ENCODE results near the gene CPNE5. TPM values are rescaled to one million over a fixed set of nuclear protein-coding genes. Genes with fewer than 3 reads are reported as not detected.

Gene CPNE5
- total RNA-seq, 2 experiments from 2014 or later = 0.69 to 1.2 TPM

DNA sequence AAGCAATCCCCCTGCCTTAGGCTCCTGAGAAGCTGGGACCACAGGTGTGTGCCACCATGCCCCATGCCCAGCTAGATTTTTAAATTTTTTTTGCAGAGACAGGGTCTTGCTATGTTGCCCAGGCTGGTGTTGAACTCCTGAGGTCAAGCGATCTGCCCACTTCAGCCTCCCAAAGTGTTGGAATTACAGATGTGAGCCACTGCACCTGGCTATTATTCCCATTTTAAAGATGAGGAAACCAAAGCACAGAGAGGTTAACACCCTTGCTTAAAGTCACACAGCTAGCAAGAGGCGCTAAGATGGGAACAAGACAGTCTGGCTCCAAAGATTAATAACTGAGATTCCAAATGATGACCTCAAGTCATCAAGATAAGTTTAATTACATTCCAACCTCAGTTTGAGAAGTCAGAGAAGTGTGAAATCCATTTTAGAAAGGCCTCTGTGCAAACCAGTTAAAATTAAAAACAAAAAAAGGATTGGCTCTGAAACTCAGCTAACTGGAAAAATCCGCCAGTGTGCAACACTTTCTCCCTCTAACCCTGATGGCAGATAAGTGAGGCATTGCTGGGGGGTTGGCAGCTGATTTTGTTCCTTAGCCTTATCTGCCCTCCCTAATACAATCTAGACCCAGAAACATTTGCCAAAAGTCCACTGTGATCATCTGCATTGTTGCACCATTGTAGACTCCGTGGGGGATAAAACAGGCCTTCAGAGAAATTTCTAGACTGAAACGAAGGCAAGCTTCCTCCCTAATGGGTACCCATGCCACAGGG lies 55.5 kb downstream of the CPNE5 start:
- TF ChIP-seq, protein P1, sequence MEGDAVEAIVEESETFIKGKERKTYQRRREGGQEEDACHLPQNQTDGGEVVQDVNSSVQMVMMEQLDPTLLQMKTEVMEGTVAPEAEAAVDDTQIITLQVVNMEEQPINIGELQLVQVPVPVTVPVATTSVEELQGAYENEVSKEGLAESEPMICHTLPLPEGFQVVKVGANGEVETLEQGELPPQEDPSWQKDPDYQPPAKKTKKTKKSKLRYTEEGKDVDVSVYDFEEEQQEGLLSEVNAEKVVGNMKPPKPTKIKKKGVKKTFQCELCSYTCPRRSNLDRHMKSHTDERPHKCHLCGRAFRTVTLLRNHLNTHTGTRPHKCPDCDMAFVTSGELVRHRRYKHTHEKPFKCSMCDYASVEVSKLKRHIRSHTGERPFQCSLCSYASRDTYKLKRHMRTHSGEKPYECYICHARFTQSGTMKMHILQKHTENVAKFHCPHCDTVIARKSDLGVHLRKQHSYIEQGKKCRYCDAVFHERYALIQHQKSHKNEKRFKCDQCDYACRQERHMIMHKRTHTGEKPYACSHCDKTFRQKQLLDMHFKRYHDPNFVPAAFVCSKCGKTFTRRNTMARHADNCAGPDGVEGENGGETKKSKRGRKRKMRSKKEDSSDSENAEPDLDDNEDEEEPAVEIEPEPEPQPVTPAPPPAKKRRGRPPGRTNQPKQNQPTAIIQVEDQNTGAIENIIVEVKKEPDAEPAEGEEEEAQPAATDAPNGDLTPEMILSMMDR (IDR thresholded peaks at IDR 0.05) = no peak

DNA sequence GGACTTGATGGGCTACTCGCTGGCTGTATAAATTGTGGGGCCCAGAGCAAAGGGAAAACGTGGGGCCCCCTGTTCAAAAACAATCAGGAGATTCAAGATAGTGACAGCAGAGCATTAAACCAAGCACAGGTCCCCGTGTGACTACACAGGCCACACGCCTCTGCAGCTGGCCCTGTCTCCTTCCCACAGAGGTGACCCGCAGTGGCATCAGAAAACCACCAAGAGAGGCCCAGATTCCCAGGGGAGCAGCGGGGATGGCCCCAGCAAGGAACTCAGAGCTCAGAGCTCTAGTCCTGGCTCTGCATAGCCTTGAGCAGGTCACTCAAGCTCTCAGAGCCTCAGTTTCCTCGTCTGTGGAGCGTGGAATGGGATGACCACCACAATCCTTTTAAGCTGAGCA lies 57.6 kb downstream of the CPNE5 start:
- no peaks in the 10 kb centered on the region for H3K9me3 Mint-ChIP-seq
- peaks cover 2% of the 10 kb centered on the region for H3K4me1 Mint-ChIP-seq (ENCODE audit: low read depth)
- TF ChIP-seq, protein P1 (IDR thresholded peaks at IDR 0.05) = no peak
- H3K27me3 Mint-ChIP-seq = peaks cover 1% of the 10 kb centered on the region
- intact Hi-C loops (cut with micrococcal nuclease) = no loop called here
- no peak for DNase-seq
- ChIA-PET CTCF (interaction anchor here (1.0 to 17.2 kb wide), 17 partner anchors 10 to 455 kb away, joined by 3 to 477 read pairs (median 7); partner anchors contain the start of genes CDKN1A and PPIL1), POLR2A (interaction anchor here (1.1 to 1.9 kb wide), 5 partner anchors 7 to 173 kb away, joined by 4 to 6 read pairs (median 4); no protein-coding TSS in a partner anchor)
- H3K27ac Mint-ChIP-seq = no peak overlapping the region
- H3K36me3 Mint-ChIP-seq (ENCODE audit: low read depth) = no peaks in the 10 kb centered on the region
- H3K4me3 Mint-ChIP-seq = no peak overlapping the region
- ATAC-seq = no peak

More for the DNA sequence above, 55.5 kb downstream of the CPNE5 start:
- no peak overlapping the region for H3K27ac Mint-ChIP-seq
- H3K4me3 Mint-ChIP-seq = no peak overlapping the region
- peaks cover 1% of the 10 kb centered on the region for H3K27me3 Mint-ChIP-seq
- intact Hi-C loops (cut with micrococcal nuclease) = no loop called here
- POLR2A ChIA-PET = interaction anchor here (0.5 to 1.9 kb wide), 4 partner anchors 10 to 105 kb away, joined by 3 to 4 read pairs (median 4); partner anchors contain the start of gene CDKN1A
- no peaks in the 10 kb centered on the region for H3K9me3 Mint-ChIP-seq
- CTCF ChIA-PET = interaction anchor here (0.6 to 17.2 kb wide), 23 partner anchors 8 to 425 kb away, joined by 3 to 477 read pairs (median 5); partner anchors contain the start of gene PPIL1
- H3K4me1 Mint-ChIP-seq (ENCODE audit: low read depth) = peaks cover 5% of the 10 kb centered on the region
- no peak for DNase-seq
- no peak for ATAC-seq
- no peaks in the 10 kb centered on the region for H3K36me3 Mint-ChIP-seq (ENCODE audit: low read depth)

DNA sequence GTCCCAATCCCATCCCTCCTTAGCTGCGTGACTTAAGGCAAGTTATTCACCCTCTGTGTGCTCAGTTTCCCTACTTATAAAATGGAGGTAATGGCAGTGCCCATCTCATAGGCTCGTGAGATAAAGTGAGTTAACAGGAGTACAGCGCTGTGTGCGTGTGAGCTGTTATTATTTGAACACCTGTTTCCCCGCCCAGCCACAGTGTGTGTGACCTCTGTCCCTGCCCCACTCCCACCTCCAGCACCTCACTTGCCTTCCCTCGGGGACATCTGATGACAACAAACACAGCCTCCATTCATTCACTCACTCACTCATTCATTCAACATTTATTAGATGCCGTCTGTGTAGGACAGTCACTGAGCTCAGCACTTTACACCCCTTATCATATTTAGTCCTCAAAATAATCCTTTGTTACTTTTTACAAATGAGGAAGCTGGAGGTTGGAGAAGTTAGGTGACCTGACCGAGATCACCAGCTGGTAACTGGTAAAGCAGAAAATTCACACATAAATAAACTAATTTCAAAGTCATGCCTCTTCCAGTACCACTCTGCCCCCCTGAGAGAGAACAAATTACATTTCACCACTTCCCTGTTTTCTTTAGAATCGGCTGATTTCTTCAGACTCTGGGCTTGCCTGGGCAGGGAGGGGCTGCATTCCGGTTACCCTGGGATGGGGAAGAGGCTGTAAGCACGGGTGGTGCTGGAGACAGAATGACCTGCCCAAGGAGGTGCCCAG lies 58.6 kb downstream of the CPNE5 start:
- no peaks in the 10 kb centered on the region for H3K36me3 Mint-ChIP-seq (ENCODE audit: low read depth)
- TF ChIP-seq, protein P1 (IDR thresholded peaks at IDR 0.05) = no peak
- POLR2A ChIA-PET = no interaction called here
- ATAC-seq (no peak), DNase-seq (no peak)
- intact Hi-C loops (cut with micrococcal nuclease) = no loop called here
- no peak overlapping the region for H3K27ac Mint-ChIP-seq
- CTCF ChIA-PET = interaction anchor here (0.6 to 17.2 kb wide), 7 partner anchors 15 to 507 kb away, joined by 3 to 477 read pairs (median 3); no protein-coding TSS in a partner anchor
- H3K9me3 Mint-ChIP-seq = no peaks in the 10 kb centered on the region
- peaks cover 1% of the 10 kb centered on the region for H3K27me3 Mint-ChIP-seq
- peaks cover 2% of the 10 kb centered on the region for H3K4me1 Mint-ChIP-seq (ENCODE audit: low read depth)
- H3K4me3 Mint-ChIP-seq = no peak overlapping the region

GRCh38 chr6:36779227-36779626 lies 60.0 kb downstream of the CPNE5 start:
- Mint-ChIP-seq H3K36me3 (ENCODE audit: low read depth) (no peaks in the 10 kb centered on the region), H3K9me3 (no peaks in the 10 kb centered on the region), H3K4me3 (no peak overlapping the region), H3K27me3 (peaks cover 1% of the 10 kb centered on the region), H3K27ac (no peak overlapping the region), H3K4me1 (ENCODE audit: low read depth) (peaks cover 2% of the 10 kb centered on the region)
- DNase-seq = peak; percentile 35
- intact Hi-C loops (cut with micrococcal nuclease) = no loop called here
- TF ChIP-seq, protein P1 (IDR thresholded peaks at IDR 0.05) = no peak
- CTCF ChIA-PET = interaction anchor here (0.9 to 17.2 kb wide), 3 partner anchors 9 to 71 kb away, joined by 4 to 477 read pairs (median 65); no protein-coding TSS in a partner anchor
- no peak for ATAC-seq
- POLR2A ChIA-PET = interaction anchor here (0.7 to 1.4 kb wide), 4 partner anchors 9 to 181 kb away, joined by 3 to 4 read pairs (median 3); no protein-coding TSS in a partner anchor
